HG02678 (cell line): ENCODE results near the gene TEX48.

Source experiments
- ATAC-seq: cut with Tn5 transposase; IDR thresholded peaks from one replicate; pipeline ENCODE4 v1.9.1; 2021; ENCODE audit warnings: mild to moderate bottlenecking, moderate library complexity; ENCODE audit not compliant: unreplicated experiment

TEX48 gene

DNA sequence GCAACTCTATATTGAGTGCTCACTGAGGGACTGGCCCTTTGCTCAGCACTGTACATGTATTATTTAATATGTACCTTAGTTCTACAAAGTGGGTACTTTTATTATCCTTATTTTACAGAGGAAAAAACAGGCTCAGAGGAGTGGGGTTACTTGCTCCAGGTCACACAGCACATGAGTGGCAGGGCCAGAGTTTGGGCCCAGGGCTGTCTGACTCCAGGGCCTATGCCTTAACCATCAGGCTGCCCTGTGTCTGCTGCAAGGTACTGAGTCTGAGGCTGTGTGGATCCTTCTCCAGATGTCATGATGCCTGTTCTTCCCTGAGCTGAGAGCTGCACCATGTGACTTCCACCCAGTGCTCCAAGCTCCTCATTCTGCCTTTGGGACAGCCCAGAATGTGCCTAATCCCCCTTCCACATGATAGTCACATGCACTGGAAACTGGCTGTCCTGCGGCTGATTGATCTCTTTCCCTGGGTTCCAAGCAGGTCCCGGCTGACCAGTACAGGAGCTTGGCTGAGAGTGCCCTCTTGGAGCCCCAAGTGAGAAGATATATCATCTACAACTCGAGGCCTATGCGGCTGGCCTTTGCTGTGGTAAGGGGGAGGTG is 55.5 kb downstream of the TEX48 start:
- ATAC-seq = no peak

DNA sequence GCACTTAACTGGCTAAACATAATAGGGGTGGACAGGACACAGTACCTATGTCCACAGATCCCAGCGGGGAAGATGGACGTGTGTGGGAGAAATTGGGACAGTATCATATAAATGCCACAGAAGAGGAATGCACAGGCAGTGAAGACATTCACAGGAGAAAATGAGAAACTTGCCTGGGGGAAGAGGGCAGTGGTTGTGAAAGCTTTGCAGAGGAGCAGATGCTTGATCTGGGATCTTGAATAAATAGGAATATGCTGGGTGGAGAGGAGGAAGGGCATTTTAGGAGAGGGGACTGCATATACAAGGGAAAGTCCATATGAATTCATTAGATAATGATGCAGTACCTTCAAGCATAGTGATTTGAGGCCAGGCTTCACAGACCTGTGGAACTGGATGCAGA is 57.3 kb downstream of the TEX48 start:
- no peak for ATAC-seq

DNA sequence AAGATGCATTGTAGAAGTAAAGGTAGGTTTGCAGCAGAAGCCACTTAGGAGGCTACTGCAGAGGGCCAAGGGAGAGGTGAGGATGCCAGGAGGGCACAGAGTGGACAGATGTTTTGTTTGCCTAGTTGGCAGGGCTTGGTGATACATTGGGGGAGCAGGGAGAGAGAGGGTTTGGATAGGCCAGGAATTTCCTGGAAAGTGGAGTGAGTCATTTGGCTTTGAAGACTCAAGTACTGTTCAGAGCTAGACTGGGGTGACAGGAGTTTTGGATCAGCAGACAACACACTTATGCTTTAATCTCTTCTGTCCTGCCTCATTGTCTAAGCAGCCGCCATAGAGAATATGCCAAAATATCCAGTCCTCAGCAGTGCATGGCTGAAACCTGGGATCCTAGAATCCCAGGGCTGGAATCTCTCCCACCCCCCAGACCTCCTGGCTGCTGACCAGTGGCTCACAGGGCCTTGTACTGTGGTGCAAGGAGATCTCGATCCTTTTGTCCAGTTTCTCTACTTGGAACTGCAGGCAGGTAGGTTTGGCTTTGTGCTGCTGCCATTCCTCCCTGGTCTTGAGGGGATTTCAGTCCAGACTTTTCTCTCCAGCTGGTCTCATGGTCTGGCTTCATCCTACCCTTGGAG is 59.9 kb downstream of the TEX48 start:
- no peak for ATAC-seq

DNA sequence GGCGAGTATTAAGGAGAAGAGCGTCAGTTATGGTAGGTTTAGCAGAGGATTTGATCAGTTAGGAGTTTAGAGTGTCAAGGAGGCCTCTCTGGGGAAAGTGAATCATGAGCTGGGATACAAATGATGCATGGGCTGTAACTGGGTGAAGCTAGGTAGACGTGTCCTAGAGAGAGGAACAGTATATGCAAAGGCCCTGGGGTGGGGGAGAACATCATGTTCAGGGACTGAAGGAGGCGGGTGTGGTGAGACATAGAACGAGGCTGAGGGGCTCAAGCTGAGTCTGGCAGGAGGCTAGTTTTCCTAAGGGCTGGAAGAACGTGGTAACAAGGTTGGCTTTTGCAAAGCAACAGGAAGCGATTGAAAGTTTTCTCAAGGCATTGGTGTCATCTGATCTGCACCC is 60.4 kb downstream of the TEX48 start:
- no peak for ATAC-seq

GRCh38 chr9:114619191-114619761 is 62.7 kb downstream of the TEX48 start:
- peak; percentile 52 for ATAC-seq

DNA sequence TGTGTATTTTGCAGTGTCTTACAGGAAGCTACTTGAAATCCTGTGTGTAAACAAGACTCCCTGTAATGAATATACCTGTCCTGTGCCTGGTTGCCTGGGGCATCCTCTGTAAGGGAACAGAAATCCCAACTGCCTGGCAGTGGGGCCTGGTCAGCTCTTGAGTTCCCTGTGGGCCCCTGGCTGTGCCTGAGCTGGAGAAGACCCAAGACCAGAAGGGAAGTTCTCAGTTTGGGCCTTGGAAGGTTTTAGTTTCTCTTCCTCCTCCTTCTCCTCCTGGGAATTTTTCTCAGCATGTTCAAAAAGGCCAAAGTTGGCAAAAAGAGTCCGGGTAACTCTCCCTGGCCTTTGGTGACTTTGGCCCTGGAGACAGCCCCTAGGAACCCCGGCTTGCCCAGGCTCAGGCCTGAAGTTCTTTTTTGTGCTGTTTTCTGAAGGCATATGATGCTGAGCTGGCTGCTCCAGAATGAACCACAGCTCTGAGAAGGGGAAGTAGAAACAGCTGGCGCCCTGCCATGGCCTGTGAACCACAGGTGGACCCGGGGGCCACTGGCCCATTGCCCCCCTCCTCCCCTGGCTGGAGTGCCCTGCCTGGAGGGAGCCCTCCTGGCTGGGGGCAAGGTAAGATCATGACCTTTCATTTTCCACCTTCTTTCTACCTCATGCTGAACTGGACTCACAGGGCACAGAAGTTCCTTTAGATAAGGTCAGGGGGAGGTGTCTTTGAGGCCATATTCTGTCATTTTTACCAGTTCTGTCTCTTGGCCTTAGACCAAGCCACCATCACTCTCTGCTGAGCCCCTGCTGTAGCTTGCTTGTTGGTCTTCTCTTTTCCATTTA is 65.1 kb downstream of the TEX48 start:
- peak; percentile 64 for ATAC-seq
